Mesothelial cell of epicardium (in vitro differentiated cells): ENCODE measurements around the gene VSIG10. TPM values are rescaled to one million over a fixed set of nuclear protein-coding genes. Genes with fewer than 3 reads are reported as not detected.

ENCODE experiments used
- DNase-seq, 2 experiments: peaks; one replicate each; pipeline ENCODE4 v3.0.0; 2021; ENCODE audit warnings: low spot score in 2 of 2; ENCODE audit not compliant: unreplicated experiment in 2 of 2
- H3K27ac Mint-ChIP-seq: 2 replicates; pipeline ENCODE4 v1.8.0; 2021; ENCODE audit warnings: mixed read lengths
- H3K27me3 Mint-ChIP-seq: 2 replicates; pipeline ENCODE4 v1.8.0; 2021; ENCODE audit warnings: low read depth, mixed read lengths
- H3K36me3 Mint-ChIP-seq: 2 replicates; pipeline ENCODE4 v1.8.0; 2021; ENCODE audit warnings: mixed read lengths
- H3K4me1 Mint-ChIP-seq: 2 replicates; pipeline ENCODE4 v1.8.0; 2021; ENCODE audit warnings: mixed read lengths
- H3K4me3 Mint-ChIP-seq: 2 replicates; pipeline ENCODE4 v1.8.0; 2021; ENCODE audit warnings: mild to moderate bottlenecking, moderate library complexity, mixed read lengths
- H3K9me3 Mint-ChIP-seq: 2 replicates; pipeline ENCODE4 v1.8.0; 2021; ENCODE audit warnings: mixed read lengths
- CTCF ChIP-seq: fragments of 200-600 bp; sonication (generic); IDR thresholded peaks from one replicate; pipeline ENCODE4 v1.5.0; 2021; ENCODE audit warnings: antibody characterized with exemption; ENCODE audit not compliant: unreplicated experiment
- total RNA-seq: library from RNA; stranded (reverse); gene quantifications from 3 replicates; pipeline ENCODE4 v1.2.1, GENCODE V29; 2021

The VSIG10 gene
- total RNA-seq, 1 donor from 2014 or later = 22.0 TPM

- no peak for TF ChIP-seq CTCF
- no peak for DNase-seq
- H3K27me3 Mint-ChIP-seq = no peaks in the 10 kb centered on the region
- no peak overlapping the region for H3K27ac Mint-ChIP-seq
- H3K9me3 Mint-ChIP-seq = no peaks in the 10 kb centered on the region
- H3K36me3 Mint-ChIP-seq = no peaks in the 10 kb centered on the region
- H3K4me1 Mint-ChIP-seq = peaks cover 22% of the 10 kb centered on the region
- no peak overlapping the region for H3K4me3 Mint-ChIP-seq
Observed at GRCh38 chr12:118058881-118059280, 44.9 kb downstream of the VSIG10 start.

GRCh38 chr12:118058227-118058626 lies 45.6 kb downstream of the VSIG10 start:
- Mint-ChIP-seq H3K9me3 (no peaks in the 10 kb centered on the region), H3K27ac (no peak overlapping the region), H3K4me3 (no peak overlapping the region), H3K27me3 (no peaks in the 10 kb centered on the region), H3K4me1 (peaks cover 16% of the 10 kb centered on the region), H3K36me3 (no peaks in the 10 kb centered on the region)
- DNase-seq = no peak
- TF ChIP-seq CTCF = no peak

GRCh38 chr12:118055865-118056773 lies 47.7 kb downstream of the VSIG10 start:
- no peak for TF ChIP-seq CTCF
- Mint-ChIP-seq H3K9me3 (no peaks in the 10 kb centered on the region), H3K36me3 (peaks cover 7% of the 10 kb centered on the region), H3K4me3 (no peak overlapping the region), H3K27ac (no peak overlapping the region), H3K27me3 (no peaks in the 10 kb centered on the region), H3K4me1 (peaks cover 10% of the 10 kb centered on the region)
- DNase-seq = no peak

- Mint-ChIP-seq H3K4me1 (peaks cover 8% of the 10 kb centered on the region), H3K9me3 (no peaks in the 10 kb centered on the region), H3K4me3 (no peak overlapping the region), H3K27ac (no peak overlapping the region), H3K36me3 (peaks cover 11% of the 10 kb centered on the region), H3K27me3 (no peaks in the 10 kb centered on the region)
- TF ChIP-seq CTCF = no peak
- no peak for DNase-seq
Observed at GRCh38 chr12:118055144-118055557, 48.7 kb downstream of the VSIG10 start.

GRCh38 chr12:118053071-118053985 lies 50.5 kb downstream of the VSIG10 start:
- H3K9me3 Mint-ChIP-seq = no peaks in the 10 kb centered on the region
- H3K36me3 Mint-ChIP-seq = peaks cover 18% of the 10 kb centered on the region
- H3K4me3 Mint-ChIP-seq = no peak overlapping the region
- H3K27me3 Mint-ChIP-seq = no peaks in the 10 kb centered on the region
- no peaks in the 10 kb centered on the region for H3K4me1 Mint-ChIP-seq
- H3K27ac Mint-ChIP-seq = no peak overlapping the region
- no peak for DNase-seq
- TF ChIP-seq CTCF = no peak
